Measurements from ENCODE around the gene MS4A15. TPM values are rescaled to one million over a fixed set of nuclear protein-coding genes. Genes with fewer than 3 reads are reported as not detected.

Gene MS4A15
- total and polyA plus RNA-seq, 12 donors = 0.07 to 0.28 (median 0.23) TPM; not detected in 8

DNA sequence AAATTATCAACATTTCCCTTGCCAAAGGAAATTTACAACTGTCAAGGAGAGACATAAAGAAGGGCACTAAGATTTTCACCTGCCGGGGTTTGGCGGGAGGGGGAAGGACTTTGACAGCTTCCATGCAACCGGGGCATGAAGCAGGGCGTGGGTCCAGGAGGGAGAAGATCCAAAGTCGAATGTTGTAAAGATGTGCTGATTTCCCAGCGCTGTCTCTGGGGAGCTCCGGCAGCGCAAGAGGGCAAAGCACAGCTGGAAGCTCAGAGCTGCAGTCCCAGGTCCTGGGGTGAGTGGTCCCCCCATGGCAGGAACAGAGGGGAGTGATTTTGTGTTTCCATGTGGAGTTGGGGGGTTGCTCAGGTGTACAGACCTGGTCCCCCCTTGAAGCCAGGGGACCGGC lies 28.5 kb downstream of the MS4A15 start, which contains the start of gene MS4A10:
TSS of gene MS4A10 (plus strand) at position 198 of the 400 bp plus-strand sequence. CDS start 5,003 bp downstream, outside the sequence.
- no peak within 1 kb of the TSS for H3K4me3 ChIP-seq
- intact Hi-C loops (cut with DNase I) = no loop called here
- no peaks in the 10 kb centered on the region for H3K27me3 ChIP-seq
- no peaks in the 10 kb centered on the region for H3K4me1 ChIP-seq (replicated peaks in 1 of 2)
- DNase-seq = no peak
- H3K9me3 ChIP-seq (replicated peaks in 1 of 3) = no peaks in the 10 kb centered on the region
- H3K36me3 ChIP-seq (replicated peaks in 1 of 2) = no peaks in the 10 kb centered on the region
- no peak for TF ChIP-seq POLR2A (IDR thresholded peaks at IDR 0.05)
- TF ChIP-seq CTCF (IDR thresholded peaks at IDR 0.05) = no peak
- 62 to 82% (median 77%) methylated on average over 8 to 9 of the region's 9 CpGs for WGBS, 4 donors
- no peak within 1 kb of the TSS for H3K27ac ChIP-seq

GRCh38 chr11:60785806-60786361 lies 29.2 kb downstream of the MS4A15 start:
- Histone ChIP-seq H3K4me3 (no peak overlapping the region), H3K4me1 (replicated peaks in 1 of 2) (no peaks in the 10 kb centered on the region), H3K36me3 (replicated peaks in 1 of 2) (no peaks in the 10 kb centered on the region), H3K27ac (no peak overlapping the region), H3K9me3 (replicated peaks in 1 of 3) (no peaks in the 10 kb centered on the region), H3K27me3 (no peaks in the 10 kb centered on the region)
- intact Hi-C loops (cut with DNase I) = no loop called here
- no peak for TF ChIP-seq POLR2A (IDR thresholded peaks at IDR 0.05)
- no peak for TF ChIP-seq CTCF (IDR thresholded peaks at IDR 0.05)
- WGBS, 4 donors = 56 to 74% (median 61%) methylated on average over 8 of the region's 8 CpGs
- DNase-seq = no peak

DNA sequence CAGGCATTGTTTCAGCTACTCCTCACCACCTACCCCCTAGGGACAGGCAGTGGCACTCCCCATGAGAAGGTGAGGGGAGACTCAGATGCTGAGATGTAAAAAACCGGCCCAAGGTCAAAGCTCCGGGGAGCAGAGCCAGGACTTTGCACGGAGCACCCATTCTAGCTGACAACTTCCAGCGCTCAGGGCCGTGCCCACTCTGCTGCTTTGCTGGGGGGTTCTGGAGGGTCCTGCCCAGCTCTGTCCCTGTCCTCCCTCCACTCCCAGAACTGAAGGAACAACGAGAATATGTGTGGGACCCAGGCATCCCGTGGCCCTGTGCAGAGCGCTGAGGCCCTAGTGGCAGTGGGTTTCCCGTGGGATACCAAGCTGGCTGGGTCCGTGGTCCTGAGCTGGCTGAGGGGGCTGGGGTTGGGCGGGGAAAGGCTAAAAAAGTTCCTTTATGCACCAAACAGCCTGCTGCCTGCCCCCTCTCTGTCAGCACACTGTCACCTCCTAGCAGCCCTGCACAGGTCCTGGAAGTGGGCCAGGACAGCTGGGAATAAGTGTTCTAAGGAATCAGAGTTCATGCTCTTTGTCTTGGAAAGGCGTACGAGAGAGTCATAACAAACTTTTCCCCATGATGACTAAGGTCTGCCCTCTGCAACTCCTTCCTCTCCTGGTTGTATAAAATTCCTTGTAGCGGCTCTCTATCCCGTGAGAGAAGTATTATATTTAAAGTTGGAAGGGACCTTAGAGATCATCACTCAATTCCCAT lies 30.3 kb downstream of the MS4A15 start:
- Histone ChIP-seq H3K9me3 (replicated peaks in 1 of 3) (no peaks in the 10 kb centered on the region), H3K4me1 (replicated peaks in 1 of 2) (no peaks in the 10 kb centered on the region), H3K4me3 (no peak overlapping the region), H3K27ac (no peak overlapping the region), H3K36me3 (replicated peaks in 1 of 2) (no peaks in the 10 kb centered on the region), H3K27me3 (no peaks in the 10 kb centered on the region)
- TF ChIP-seq POLR2A (IDR thresholded peaks at IDR 0.05) (no peak), CTCF (IDR thresholded peaks at IDR 0.05) (no peak)
- 39 to 48% (median 45%) methylated on average over 7 to 15 of the region's 15 CpGs for WGBS, 4 donors
- intact Hi-C loops (cut with DNase I) = no loop called here
- peak in 6 of 7 donors; percentile 59 to 80 (median 67) for DNase-seq

GRCh38 chr11:60788401-60789125 lies 31.9 kb downstream of the MS4A15 start:
- intact Hi-C loops (cut with DNase I) = no loop called here
- TF ChIP-seq POLR2A (IDR thresholded peaks at IDR 0.05) (no peak), CTCF (IDR thresholded peaks at IDR 0.05) (no peak)
- 75 to 89% (median 81%) methylated on average over 5 to 7 of the region's 7 CpGs for WGBS, 4 donors

More at GRCh38 chr11:60788401-60789125, 31.9 kb downstream of the MS4A15 start:
- Histone ChIP-seq H3K27ac (no peak overlapping the region), H3K27me3 (no peaks in the 10 kb centered on the region), H3K4me3 (no peak overlapping the region), H3K4me1 (replicated peaks in 1 of 2) (no peaks in the 10 kb centered on the region), H3K36me3 (replicated peaks in 1 of 2) (no peaks in the 10 kb centered on the region), H3K9me3 (replicated peaks in 1 of 3) (no peaks in the 10 kb centered on the region)
- no peak for DNase-seq
